GM18502 (cell line): ENCODE data around the gene TRIM2.

Experiments
- ATAC-seq: cut with Tn5 transposase; IDR thresholded peaks from one replicate; pipeline ENCODE4 v1.9.1; 2021; ENCODE audit warnings: mild to moderate bottlenecking; ENCODE audit not compliant: unreplicated experiment, poor library complexity

The TRIM2 gene

DNA sequence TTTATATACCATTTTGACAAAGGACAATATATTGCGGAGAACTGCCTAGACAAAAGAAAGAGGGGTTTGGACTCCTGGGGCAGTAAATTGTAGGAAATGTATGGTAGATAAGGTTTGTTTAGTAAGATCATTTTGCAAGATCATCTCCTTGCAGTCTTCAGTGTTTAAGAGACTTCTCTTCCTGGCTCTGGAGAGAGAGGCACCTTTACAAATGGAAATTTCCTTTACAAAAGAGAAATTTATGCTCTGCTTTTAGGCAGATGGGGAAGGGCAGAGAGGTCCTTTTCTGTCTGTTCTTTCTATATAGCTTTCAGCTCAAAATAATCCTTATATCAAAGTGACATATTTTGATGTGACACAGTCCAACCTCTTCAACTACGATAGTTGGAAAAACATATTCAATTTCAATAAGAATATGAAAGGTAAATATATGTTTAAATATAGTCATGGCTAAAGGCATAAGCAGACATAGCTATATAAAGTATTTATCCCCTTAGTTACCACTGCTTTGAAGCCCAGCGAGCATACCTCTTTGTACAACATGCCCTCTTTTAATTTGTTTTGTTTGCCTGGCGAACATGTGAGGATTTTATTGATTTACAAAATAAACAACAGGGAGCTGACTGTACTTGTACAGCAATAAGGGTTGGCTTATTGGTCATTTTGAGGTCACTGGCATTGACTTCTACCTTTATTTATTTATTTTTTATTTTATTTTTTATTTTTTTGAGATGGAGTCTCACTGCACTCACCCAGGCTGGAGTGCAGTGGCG lies 65.2 kb downstream of the TRIM2 start:
- no peak for ATAC-seq

DNA sequence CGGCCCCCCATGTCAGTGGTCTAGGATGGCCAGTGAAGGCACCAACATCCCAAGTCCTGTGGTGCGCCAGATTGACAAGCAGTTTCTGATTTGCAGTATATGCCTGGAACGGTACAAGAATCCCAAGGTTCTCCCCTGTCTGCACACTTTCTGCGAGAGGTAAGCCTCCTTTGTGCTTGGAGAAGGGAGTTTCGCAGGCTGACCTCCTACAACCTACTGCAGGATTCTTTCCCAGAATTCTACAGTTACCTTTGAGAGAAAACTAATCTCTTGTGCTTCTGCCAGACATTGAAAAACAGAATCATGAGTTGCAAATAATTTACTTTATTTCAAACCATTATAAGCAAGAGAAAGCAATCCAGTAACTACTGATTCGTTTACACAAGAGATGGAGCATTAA lies 66.1 kb downstream of the TRIM2 start:
- no peak for ATAC-seq

DNA sequence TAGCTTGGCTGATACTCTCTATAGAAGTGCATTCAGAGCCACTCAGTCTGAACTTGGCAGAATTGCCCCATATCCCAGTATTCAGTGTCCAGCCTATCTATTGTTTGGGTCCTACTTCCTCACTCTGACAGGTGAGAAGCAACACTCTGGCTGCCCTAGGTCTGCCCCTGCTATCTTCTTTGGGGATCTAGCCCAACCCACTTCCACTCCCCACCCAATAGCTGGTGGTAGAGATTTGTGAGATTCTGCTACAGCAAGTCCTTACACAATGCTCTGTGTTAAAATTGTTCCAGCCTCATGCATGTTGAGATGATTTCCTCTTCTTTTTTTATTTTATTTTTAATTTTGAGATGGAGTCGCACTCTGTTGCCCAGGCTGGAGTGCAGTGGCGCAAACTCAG lies 67.6 kb downstream of the TRIM2 start:
- ATAC-seq: no peak

DNA sequence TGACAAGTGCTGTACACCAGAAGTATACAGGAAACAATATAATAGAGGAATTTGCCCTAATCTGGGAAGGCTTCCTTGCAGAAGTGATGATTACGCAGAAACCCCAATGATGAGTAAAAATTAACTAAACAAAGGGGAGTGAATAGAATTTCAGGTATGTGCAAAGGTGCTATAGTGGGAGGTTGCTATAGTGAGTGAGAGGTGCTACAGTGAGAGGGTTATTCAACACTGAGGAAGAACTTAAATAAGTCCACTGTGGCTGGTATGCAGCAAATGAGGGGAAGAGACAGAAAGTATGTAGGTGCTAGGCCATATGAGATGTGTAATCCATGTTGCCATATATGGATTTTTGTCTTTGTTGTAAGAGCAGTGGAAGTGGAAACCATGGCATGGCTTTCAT lies 69.5 kb downstream of the TRIM2 start:
- no peak for ATAC-seq

DNA sequence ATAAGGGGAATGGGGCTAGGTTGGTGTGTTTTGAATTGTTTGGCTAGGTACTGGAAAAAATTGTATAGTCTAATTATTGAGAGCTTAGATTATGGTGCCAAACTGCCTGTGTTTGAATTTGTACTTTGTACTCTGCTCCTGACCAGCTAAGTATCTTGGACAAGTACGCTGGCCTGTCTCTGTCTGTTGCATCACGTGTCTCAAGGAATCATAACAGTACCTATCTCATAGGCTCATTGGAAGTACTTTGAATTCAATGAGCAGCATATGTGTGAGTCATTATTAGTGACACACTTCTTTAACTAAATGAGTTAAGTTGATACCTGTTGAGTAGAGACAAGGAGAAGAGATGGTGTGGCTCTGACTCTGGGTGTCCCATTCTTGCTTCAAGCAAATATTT lies 70.7 kb downstream of the TRIM2 start:
- ATAC-seq: no peak

DNA sequence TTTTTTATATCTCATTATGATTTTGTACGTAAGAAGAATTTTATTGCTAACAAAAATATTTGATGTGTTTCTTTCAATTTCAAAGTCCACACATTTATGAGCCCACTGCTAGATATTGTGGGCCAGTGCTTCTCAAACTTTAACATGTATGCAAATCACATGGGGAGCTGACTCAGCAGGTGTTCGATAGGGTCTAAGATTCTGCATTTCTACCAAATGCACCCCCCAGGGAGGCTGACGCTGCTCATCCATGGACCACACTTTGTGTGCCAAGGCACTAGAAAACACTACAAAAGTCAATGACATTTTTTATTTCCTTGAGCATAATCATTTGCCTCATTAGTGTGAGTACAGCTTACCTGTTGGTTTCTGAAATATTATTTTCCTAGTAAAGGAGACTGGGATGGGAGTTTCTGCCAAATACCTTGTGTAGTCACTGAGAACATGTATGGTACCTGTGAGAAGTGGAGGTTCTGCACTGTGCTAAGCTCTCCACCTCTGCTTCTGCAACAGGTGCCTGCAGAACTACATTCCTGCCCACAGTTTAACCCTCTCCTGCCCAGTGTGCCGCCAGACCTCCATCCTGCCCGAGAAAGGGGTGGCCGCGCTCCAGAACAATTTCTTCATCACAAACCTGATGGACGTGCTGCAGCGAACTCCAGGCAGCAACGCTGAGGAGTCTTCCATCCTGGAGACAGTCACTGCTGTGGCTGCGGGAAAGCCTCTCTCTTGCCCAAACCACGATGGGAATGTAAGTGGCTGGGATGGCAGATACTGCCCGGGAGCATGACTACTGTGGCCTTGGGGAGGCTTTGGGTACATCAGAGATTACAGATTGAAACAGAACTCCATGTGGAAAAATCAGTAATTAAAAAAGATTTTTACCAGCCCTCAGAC lies 71.4 kb downstream of the TRIM2 start:
- ATAC-seq: no peak

DNA sequence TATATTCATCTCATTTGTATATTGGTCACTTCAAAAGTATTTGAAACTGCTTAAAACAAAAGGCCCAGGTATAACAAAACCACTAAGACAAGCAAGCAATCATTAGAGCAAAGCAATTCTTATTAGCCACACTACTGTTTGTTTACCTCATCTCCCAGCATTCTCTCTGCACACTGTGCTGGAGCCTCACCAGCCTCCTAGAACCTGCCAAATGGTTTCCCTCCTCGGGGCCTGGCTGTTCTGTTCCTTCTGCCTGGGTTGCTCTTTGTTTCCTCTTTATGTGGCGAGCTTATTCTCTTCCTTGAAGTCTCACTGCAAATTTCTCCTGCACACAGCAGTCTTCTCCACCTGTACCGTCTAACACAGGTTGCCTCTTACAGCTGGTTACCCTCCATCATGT lies 72.7 kb downstream of the TRIM2 start:
- no peak for ATAC-seq

DNA sequence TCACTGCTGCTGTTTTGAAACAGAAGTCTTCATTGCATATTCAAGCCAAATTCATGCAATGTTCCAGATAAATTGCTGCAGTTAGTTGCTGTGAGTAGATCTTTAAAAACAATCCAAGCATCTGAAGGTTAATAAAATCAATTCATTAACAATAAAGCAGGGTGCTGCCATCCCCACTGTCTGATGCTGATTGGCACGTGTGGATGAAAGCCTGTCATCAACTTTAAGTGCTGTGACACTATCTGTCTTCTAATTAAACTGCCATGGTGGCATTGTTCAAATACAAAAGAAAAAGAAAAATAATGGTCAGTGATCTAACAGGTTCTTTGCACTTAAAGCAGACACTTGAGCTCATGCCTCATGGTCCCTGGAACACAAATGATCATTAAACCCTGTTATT lies 77.2 kb downstream of the TRIM2 start:
- no peak for ATAC-seq

DNA sequence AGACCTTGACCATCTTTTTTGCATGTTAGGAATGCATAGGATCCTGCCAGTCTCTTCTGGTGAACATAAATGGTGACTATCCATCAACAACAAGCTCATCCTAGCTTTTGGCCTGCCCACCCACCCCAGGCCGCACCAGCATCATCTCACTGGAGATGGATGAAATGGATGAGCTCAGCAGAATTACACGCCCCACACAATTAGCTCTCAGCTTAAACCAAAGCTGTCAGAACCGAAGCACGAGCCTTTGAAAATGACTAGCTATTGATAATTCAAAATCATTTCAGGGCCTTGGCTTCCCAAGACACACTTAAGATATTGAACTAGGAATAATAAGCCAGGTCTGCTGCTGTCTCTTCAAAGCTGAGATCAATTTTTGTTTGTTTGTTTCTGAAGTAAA lies 77.8 kb downstream of the TRIM2 start:
- ATAC-seq: no peak

DNA sequence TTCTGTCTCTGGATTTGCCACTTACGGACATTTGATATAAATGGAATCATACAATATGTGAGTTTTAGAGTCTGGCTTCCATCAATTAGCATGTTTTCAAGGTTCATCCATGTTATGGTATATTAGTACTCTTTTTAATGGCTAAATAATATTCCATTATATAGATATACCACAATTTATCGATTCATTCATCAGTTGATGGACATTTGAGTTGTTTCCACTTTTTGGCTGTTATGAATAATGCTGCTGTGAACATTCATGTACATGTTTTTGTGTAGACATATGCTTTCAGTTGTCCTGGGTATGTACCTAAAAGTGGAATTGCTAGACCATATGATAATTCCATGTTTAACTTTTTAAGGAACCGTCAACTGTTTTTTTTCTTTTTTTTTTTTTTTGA lies 79.0 kb downstream of the TRIM2 start:
- ATAC-seq: no peak

DNA sequence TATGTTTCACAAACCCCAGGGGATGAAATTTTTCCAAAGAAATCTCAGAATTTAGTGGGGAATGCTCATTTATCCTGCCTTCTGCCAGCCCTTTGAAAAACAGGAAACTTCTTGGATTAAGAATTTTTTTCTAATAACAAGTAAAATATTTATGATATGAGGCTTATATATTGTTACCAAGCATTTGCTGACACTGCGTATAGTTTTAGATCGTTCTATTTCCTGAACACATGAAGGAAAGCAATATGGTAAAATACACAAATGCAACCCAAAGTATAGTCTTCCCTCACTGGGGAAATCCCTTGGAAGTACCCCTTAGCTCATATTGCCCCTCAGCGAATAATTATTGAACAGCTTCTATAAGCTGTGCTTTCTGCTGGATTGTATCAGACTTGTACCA lies 85.9 kb downstream of the TRIM2 start:
- ATAC-seq: no peak

DNA sequence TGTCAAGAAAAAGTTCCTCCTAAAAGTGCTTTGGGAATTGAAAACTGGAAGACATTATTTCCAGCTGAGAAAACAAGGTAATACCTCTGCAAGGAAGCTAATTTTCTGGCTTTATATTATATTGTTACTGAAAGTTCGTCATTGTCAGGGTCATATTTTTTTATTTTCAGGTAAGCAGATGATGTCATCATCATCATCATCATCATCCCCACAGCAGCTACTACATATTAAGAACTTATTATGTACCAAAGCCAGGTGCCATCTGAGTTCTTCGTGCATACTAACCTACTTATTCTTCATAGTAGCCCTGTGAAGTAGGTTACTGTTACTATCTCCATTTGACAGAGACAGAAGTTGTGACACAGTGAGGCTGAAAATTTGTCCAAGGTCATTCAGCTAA lies 87.3 kb downstream of the TRIM2 start:
- ATAC-seq: no peak

DNA sequence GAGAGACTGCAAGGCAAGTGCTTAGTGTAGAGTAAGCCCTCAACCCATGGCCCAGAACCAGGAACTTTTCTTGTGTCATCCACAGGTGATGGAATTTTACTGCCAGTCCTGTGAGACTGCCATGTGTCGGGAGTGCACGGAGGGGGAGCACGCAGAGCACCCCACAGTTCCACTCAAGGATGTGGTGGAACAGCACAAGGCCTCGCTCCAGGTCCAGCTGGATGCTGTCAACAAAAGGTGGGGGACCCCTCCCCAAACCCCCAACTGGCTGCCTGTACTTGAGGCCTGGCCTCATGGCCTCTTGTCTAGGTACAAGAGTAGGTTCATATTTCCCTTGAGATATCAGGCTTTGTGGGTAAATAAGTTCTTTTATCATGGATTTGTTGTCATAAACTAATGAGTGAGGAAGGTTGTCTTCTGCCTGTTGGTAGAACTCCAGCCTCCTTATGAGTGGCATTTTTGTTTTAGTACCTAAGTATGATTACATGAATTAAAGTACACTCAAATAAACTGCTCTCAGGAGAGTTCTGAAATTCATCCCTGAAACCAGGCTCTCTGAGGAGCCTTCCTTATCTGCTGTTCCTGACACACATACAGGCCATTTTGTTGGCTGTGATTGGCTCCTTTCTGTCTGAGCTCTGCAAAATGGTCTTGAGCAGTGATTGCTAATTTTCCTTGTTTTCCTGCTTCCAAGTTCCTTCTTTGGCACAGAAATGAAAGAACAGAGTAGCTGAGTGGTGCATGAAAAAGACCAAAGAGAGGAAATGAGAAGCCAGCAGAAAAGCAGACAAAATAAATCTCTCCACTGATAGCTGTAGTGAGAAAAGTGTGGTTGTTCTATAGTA lies 88.9 kb downstream of the TRIM2 start:
- no peak for ATAC-seq

DNA sequence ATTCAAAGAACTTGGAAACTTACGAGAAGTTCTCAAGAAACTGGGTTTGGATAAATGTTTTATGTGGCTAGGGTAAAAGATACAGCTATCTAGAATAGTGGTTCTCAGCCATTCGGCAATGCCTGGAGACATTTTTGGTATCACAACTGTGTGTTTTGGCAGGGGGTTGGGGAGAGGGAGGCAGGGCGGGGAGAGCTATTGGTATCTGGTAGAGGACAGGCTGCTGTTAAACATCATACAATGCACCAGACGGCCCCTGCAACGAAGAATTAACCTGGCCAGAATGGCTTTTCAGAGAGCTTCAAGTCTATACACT lies 89.5 kb downstream of the TRIM2 start:
- no peak for ATAC-seq

DNA sequence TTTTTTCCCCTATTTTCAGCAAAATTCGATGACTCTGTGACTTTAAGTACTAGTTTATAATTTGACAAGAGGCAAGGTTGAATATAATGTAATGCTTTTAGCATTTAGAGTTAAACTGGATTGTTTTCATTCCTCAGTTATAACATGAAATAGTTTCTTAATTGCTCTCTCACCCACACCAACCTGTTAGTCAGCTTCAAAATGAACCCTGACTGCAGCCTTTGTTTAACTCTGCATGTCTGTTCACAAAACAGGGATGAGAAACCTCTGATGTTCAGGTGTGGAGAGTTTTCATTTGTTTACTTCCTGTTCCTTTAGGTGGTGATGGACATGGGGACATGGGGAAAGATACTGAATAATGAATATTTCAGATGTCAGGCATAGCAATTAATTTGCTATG lies 90.4 kb downstream of the TRIM2 start:
- no peak for ATAC-seq

DNA sequence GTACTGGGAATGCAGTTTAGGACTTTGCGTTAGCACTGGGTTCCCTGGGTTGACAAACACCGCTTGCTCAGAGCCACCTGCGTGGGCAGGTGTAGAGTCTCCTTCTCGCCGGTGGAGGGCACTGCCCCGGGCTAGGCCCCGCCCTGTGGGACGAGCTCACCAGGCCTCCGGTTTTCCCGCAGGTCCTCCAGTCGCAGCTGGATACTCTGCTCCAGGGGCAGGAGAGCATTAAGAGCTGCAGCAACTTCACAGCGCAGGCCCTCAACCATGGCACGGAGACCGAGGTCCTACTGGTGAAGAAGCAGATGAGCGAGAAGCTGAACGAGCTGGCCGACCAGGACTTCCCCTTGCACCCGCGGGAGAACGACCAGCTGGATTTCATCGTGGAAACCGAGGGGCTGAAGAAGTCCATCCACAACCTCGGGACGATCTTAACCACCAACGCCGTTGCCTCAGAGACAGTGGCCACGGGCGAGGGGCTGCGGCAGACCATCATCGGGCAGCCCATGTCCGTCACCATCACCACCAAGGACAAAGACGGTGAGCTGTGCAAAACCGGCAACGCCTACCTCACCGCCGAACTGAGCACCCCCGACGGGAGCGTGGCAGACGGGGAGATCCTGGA lies 91.0 kb downstream of the TRIM2 start:
- ATAC-seq: no peak

DNA sequence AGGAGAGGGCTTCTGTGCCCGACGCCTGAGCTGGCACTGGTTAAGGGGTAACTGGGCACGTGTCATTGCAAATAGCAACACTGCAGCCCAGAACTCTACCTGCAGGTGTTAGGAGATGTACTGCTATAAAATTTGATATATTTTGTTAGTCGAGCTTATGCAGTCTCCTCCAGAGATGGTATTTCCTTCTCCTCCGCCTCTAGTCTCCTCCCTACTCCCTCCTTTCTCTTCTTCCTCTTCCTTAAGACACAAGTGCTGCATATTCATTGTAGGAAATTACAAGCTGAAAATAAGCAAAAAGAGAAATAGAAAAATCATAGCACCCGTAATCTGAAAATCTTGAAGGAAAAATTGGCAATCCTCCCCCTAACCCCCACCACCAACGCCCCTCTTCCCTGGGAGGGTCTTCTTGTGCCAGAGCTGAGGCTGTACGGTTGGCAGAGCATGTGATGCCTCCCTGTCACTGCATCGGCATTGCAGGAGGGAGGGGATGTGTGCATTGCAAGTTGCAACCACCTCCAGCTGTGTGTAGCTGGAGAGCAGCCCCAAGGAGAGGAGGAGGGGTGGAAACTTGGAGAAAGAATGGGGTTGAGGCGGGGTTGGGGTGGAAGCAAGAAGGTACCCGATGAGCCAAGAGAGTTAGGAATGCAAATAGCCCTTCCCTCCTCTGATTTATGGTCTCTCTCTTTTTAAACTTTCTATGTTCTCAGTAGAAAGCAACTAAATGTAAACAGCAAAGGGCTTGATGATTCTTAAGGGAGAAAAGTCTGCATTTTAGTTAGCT lies 92.0 kb downstream of the TRIM2 start:
- ATAC-seq: no peak

DNA sequence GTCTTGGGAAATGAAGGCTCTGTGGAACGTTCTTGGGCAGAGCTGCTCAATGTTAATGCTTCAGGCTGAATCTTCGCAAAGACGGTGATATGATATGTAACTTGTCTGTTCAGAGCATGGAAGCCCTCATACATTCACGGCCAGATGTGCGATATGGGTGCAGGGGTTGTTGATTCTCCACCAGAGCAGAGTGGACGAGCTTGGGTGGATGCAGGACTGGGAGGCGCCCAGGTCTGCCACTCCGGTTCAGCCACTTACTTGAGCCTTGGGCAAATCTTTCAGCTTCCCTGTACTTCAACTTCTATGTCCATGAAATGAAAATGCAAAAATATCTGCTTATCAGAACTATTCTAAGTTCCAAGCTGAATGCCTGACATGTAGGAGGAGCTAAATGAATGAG lies 92.9 kb downstream of the TRIM2 start:
- ATAC-seq: no peak

DNA sequence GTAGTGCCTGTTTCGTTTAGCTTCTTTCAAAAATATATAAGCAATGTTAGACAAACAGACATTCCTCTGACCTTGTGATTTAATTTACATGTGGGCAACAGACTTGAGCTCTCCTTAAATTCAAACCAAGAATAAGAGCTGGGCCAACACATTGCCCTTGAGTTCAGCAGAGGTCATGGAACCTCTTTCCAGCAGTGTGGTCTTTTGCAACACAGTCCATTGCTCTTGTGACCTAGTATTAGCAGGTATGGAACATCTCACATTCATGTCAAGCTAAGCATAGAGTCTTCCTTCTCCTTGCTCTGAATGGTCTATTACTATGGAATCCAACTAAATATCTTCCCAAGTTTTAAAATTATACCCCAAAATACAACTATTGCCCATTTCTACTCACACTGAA lies 106.5 kb downstream of the TRIM2 start:
- no peak for ATAC-seq

DNA sequence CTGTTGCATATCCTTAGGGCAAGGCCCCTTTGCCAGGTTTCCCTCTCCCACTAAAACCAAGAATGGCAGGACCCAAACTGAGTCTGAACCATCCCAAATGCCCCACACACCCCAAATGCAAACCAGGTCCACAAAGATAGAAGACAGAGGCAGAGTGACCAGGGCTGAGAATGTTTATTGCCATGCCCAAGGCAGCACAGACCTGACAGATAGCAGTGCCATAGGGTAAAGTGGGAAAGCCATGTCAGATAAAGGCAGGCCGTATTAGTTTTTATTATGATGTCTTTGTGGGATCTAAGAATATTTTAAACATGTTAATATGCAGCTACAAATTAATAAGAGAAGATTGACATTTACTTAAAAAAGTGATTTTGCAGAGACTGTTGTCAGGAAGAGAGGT lies 110.7 kb downstream of the TRIM2 start:
- ATAC-seq: no peak
